ENCODE results near the gene GALNT18.

- TF ChIP-seq CTCF (conservative IDR thresholded peaks at IDR 0.05) (no peak), EZH2 (IDR thresholded peaks at IDR 0.05; ENCODE audit: low read depth) (no peak)
These were observed 9.4 kb downstream of the GALNT18 start for GRCh38 chr11:11612439-11612838.
